GM12891 (cell line): Measurements from ENCODE around the gene FAM136A.

Source experiments
- POLR2A ChIP-seq: IDR thresholded peaks from 2 replicates; pipeline ENCODE4 v1.6.1; 2011; ENCODE audit warnings: low read depth, low read length, control low read depth
- POLR2AphosphoS5 ChIP-seq: IDR thresholded peaks from 2 replicates; pipeline ENCODE4 v1.6.1; 2011; ENCODE audit warnings: low read depth, low read length, control low read depth
- SPI1 ChIP-seq: IDR thresholded peaks from 2 replicates; pipeline ENCODE4 v1.6.1; 2011; ENCODE audit warnings: low read depth, low read length, control low read depth

- TF ChIP-seq SPI1 = no peak
- TF ChIP-seq POLR2A = no peak
- TF ChIP-seq POLR2AphosphoS5 = no peak
Measured at GRCh38 chr2:70328921-70329561, 27.2 kb upstream of the FAM136A start.
